Measurements from ENCODE around the gene SCAMP1. TPM values are rescaled to one million over a fixed set of nuclear protein-coding genes. Genes with fewer than 3 reads are reported as not detected.

Gene SCAMP1
- total RNA-seq, 1 donor from 2014 or later = 45.0 TPM

DNA sequence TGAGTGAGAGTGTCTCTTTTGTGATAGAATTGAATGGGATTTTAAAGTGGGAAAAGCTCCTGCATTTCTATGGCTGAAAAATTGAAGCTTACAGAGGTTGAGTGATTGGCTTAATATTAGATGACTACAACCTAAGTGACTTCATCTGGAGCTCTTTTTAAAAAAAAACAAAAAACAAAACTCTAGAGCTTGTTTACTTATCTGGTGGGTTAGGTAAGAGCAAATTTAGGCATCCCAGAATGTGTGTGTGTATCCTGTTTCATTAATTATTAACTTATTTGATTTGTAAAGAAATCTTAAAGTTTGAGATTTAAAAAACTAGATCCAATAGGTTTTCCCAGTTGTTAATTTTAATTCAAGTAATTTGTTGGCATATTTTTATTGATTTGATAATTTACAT, 60.1 kb downstream of the SCAMP1 start:
- TF ChIP-seq, protein P1, sequence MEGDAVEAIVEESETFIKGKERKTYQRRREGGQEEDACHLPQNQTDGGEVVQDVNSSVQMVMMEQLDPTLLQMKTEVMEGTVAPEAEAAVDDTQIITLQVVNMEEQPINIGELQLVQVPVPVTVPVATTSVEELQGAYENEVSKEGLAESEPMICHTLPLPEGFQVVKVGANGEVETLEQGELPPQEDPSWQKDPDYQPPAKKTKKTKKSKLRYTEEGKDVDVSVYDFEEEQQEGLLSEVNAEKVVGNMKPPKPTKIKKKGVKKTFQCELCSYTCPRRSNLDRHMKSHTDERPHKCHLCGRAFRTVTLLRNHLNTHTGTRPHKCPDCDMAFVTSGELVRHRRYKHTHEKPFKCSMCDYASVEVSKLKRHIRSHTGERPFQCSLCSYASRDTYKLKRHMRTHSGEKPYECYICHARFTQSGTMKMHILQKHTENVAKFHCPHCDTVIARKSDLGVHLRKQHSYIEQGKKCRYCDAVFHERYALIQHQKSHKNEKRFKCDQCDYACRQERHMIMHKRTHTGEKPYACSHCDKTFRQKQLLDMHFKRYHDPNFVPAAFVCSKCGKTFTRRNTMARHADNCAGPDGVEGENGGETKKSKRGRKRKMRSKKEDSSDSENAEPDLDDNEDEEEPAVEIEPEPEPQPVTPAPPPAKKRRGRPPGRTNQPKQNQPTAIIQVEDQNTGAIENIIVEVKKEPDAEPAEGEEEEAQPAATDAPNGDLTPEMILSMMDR (IDR thresholded peaks at IDR 0.05) = no peak
- Mint-ChIP-seq H3K27ac (ENCODE audit: unreplicated experiment) (no peak overlapping the region), H3K36me3 (ENCODE audit: unreplicated experiment) (peaks cover 37% of the 10 kb centered on the region), H3K9me3 (ENCODE audit: unreplicated experiment) (no peaks in the 10 kb centered on the region), H3K27me3 (ENCODE audit: unreplicated experiment) (no peaks in the 10 kb centered on the region), H3K4me3 (ENCODE audit: unreplicated experiment) (no peak overlapping the region), H3K4me1 (ENCODE audit: unreplicated experiment) (no peaks in the 10 kb centered on the region)
- DNase-seq (ENCODE audit: extremely low spot score, unreplicated experiment) = no peak

DNA sequence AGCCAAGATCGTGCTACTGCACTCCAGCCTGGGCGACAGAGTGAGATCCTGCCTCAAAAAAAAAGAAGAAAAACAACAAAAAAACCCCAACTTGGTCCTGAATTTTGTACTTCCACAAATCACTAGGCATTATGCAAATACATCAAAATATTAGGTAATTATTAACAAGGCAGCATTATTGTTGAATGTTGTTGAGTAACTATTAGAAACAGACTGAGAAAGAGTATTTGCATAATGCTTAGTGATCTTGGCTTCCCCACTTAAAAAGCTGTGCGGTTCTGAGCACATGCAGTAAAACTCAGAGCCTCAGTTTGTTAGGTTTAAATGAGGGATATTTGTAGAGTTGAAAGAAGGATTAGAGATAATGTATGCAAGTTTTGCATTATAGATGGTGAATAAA, 64.2 kb downstream of the SCAMP1 start:
- Mint-ChIP-seq H3K27ac (ENCODE audit: unreplicated experiment) (no peak overlapping the region), H3K9me3 (ENCODE audit: unreplicated experiment) (peaks cover 10% of the 10 kb centered on the region), H3K4me3 (ENCODE audit: unreplicated experiment) (no peak overlapping the region), H3K36me3 (ENCODE audit: unreplicated experiment) (peaks cover 29% of the 10 kb centered on the region), H3K4me1 (ENCODE audit: unreplicated experiment) (peaks cover 3% of the 10 kb centered on the region), H3K27me3 (ENCODE audit: unreplicated experiment) (no peaks in the 10 kb centered on the region)
- DNase-seq (ENCODE audit: extremely low spot score, unreplicated experiment) = no peak
- TF ChIP-seq, protein P1 (IDR thresholded peaks at IDR 0.05) = no peak

DNA sequence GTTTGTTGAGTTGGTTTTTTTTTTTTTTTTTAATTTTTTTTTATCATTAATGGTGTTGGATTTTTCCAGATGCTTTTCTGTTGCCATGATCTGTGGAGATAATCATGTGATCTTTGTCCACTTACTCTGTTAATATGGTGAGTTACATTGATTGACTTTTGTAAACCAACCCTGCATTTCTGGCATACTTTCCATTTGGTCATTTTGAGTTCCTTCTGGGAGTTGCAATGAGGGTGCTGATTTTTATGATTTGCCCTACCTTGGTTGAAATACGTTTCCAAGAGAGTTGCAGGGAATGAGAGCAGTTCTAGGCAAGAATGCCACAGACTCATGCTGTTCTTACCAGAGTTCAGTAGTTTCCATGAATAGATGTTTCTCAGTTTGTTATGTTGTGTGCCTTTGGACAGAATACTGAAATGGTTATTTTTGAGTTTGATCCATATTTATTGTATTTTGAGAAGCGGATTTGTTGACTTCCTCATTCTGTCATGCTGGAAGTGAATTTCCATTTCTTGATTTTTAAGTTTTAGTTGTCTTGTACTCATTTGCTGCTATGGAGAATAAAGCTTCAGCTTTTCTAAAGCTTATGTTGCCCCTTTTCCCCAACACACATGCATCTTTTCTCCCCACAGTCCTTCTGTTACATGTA, 69.0 kb downstream of the SCAMP1 start:
- Mint-ChIP-seq H3K36me3 (ENCODE audit: unreplicated experiment) (peaks cover 44% of the 10 kb centered on the region), H3K4me3 (ENCODE audit: unreplicated experiment) (no peak overlapping the region), H3K4me1 (ENCODE audit: unreplicated experiment) (peaks cover 4% of the 10 kb centered on the region), H3K27ac (ENCODE audit: unreplicated experiment) (no peak overlapping the region), H3K9me3 (ENCODE audit: unreplicated experiment) (peaks cover 22% of the 10 kb centered on the region), H3K27me3 (ENCODE audit: unreplicated experiment) (no peaks in the 10 kb centered on the region)
- TF ChIP-seq, protein P1 (IDR thresholded peaks at IDR 0.05) = no peak
- DNase-seq (ENCODE audit: extremely low spot score, unreplicated experiment) = no peak

DNA sequence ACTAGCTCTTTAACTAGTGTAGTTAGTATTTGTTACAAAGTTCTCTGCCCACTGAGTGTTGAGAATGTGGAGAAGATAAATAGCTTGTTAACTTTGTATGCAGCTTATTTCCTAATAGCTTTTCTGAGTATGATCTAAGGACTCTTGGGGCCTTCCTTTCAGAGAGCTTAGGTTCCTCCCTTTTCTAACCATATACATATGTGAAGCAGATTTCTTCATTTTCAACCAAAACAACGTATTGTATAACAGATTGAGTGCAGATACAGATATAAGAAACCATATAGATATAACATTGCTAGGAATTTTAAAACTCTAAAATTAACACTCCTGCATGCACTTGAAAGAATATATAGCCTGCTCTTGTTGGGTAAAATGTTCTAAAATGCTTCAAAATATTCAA, 70.4 kb downstream of the SCAMP1 start:
- peaks cover 22% of the 10 kb centered on the region for H3K9me3 Mint-ChIP-seq (ENCODE audit: unreplicated experiment)
- no peak overlapping the region for H3K4me3 Mint-ChIP-seq (ENCODE audit: unreplicated experiment)
- TF ChIP-seq, protein P1 (IDR thresholded peaks at IDR 0.05) = no peak
- H3K36me3 Mint-ChIP-seq (ENCODE audit: unreplicated experiment) = peaks cover 47% of the 10 kb centered on the region
- H3K27ac Mint-ChIP-seq (ENCODE audit: unreplicated experiment) = no peak overlapping the region
- peaks cover 4% of the 10 kb centered on the region for H3K4me1 Mint-ChIP-seq (ENCODE audit: unreplicated experiment)
- no peak for DNase-seq (ENCODE audit: extremely low spot score, unreplicated experiment)
- H3K27me3 Mint-ChIP-seq (ENCODE audit: unreplicated experiment) = no peaks in the 10 kb centered on the region

DNA sequence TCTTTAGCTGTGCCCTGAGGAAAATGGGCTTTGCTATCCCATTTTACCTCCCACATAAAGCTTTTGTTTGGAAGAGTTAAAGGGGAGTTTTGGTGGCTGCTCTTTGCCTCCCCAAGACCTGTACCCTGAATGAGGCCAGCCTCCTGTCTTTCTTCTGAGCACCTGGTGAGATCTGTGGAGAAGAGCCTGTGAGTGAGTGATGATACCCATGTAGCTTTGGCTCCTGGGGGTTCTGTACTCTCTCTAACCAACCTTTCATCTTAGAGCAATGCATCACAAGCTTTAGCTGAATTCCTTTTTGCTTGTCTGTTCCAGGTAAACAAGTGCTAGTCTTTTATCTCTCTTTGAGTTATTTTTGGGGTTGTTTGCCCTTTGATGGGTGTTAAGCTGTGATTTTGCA, 73.6 kb downstream of the SCAMP1 start:
- Mint-ChIP-seq H3K9me3 (ENCODE audit: unreplicated experiment) (peaks cover 14% of the 10 kb centered on the region), H3K4me3 (ENCODE audit: unreplicated experiment) (no peak overlapping the region), H3K4me1 (ENCODE audit: unreplicated experiment) (peaks cover 4% of the 10 kb centered on the region), H3K36me3 (ENCODE audit: unreplicated experiment) (peaks cover 49% of the 10 kb centered on the region), H3K27me3 (ENCODE audit: unreplicated experiment) (no peaks in the 10 kb centered on the region), H3K27ac (ENCODE audit: unreplicated experiment) (no peak overlapping the region)
- TF ChIP-seq, protein P1 (IDR thresholded peaks at IDR 0.05) = no peak
- no peak for DNase-seq (ENCODE audit: extremely low spot score, unreplicated experiment)
